MM.1S (cell line): ENCODE measurements around the gene F7.

Experiments used
- DNase-seq: peaks from one replicate; pipeline ENCODE4 v3.0.0-alpha.2; 2015
- H2AFZ ChIP-seq: fragments of 300-600 bp; sonication (generic); 2 replicates; pipeline ENCODE4 v1.6.0; 2016; ENCODE audit warnings: antibody characterized with exemption, low read length
- H3F3A ChIP-seq: fragments of 300-600 bp; sonication (generic); 2 replicates; pipeline ENCODE4 v1.6.1; 2016; ENCODE audit warnings: mild to moderate bottlenecking, antibody characterized with exemption, low read length, moderate library complexity, mixed read lengths; ENCODE audit not compliant: insufficient read depth
- H3K27ac ChIP-seq: fragments of 300-600 bp; sonication (generic); 2 replicates; pipeline ENCODE4 v1.5.1; 2016; ENCODE audit warnings: mild to moderate bottlenecking, low read length
- H3K27me3 ChIP-seq: fragments of 300-600 bp; sonication (generic); replicated peaks from 2 replicates; pipeline ENCODE4 v1.6.0; 2016; ENCODE audit warnings: low read length; ENCODE audit not compliant: insufficient read depth
- H3K36me3 ChIP-seq: fragments of 300-600 bp; sonication (generic); replicated peaks from 2 replicates; pipeline ENCODE4 v1.6.1; 2016; ENCODE audit warnings: mild to moderate bottlenecking, low read length, mixed read lengths; ENCODE audit not compliant: insufficient read depth
- H3K4me1 ChIP-seq: fragments of 300-600 bp; sonication (generic); 2 replicates; pipeline ENCODE4 v1.6.1; 2016; ENCODE audit warnings: low read length, mixed read lengths
- H3K4me2 ChIP-seq: fragments of 300-600 bp; sonication (generic); 2 replicates; pipeline ENCODE4 v1.6.0; 2016; ENCODE audit warnings: low read depth, low read length
- H3K4me3 ChIP-seq: fragments of 300-600 bp; sonication (generic); 2 replicates; pipeline ENCODE4 v1.5.1; 2016; ENCODE audit warnings: low read length, mixed read lengths
- H3K79me2 ChIP-seq: fragments of 300-600 bp; sonication (generic); 2 replicates; pipeline ENCODE4 v1.6.1; 2016; ENCODE audit warnings: mixed run types, low read length, mixed read lengths
- H3K9ac ChIP-seq: fragments of 300-600 bp; sonication (generic); 2 replicates; pipeline ENCODE4 v1.6.1; 2016; ENCODE audit warnings: low read length, mixed read lengths
- H3K9me2 ChIP-seq: fragments of 300-600 bp; sonication (generic); replicated peaks from 2 replicates; pipeline ENCODE4 v1.6.1; 2016; ENCODE audit warnings: mild to moderate bottlenecking, low read length, mixed read lengths; ENCODE audit not compliant: insufficient read depth
- H3K9me3 ChIP-seq: fragments of 300-600 bp; sonication (generic); replicated peaks from 2 replicates; pipeline ENCODE4 v1.6.1; 2016; ENCODE audit warnings: mild to moderate bottlenecking, low read length, mixed read lengths; ENCODE audit not compliant: insufficient read depth
- H4K20me1 ChIP-seq: fragments of 300-600 bp; sonication (generic); 2 replicates; pipeline ENCODE4 v1.6.1; 2016; ENCODE audit warnings: mild to moderate bottlenecking, low read length, moderate library complexity, mixed read lengths; ENCODE audit not compliant: insufficient read depth
- CTCF ChIP-seq: fragments of 300-600 bp; sonication (generic); IDR thresholded peaks from 2 replicates; pipeline ENCODE4 v1.5.1; 2016; ENCODE audit warnings: antibody characterized with exemption, low read length, mixed read lengths
- EZH2 ChIP-seq: fragments of 300-600 bp; sonication (generic); optimal IDR thresholded peaks from 2 replicates; pipeline ENCODE3; 2017; ENCODE audit warnings: low read depth, mild to moderate bottlenecking, antibody characterized with exemption, low read length, mixed read lengths
- EZH2phosphoT487 ChIP-seq: fragments of 300-600 bp; sonication (generic); IDR thresholded peaks from 2 replicates; pipeline ENCODE4 v1.6.1; 2018; ENCODE audit warnings: antibody characterized with exemption, low read length

F7 gene

DNA sequence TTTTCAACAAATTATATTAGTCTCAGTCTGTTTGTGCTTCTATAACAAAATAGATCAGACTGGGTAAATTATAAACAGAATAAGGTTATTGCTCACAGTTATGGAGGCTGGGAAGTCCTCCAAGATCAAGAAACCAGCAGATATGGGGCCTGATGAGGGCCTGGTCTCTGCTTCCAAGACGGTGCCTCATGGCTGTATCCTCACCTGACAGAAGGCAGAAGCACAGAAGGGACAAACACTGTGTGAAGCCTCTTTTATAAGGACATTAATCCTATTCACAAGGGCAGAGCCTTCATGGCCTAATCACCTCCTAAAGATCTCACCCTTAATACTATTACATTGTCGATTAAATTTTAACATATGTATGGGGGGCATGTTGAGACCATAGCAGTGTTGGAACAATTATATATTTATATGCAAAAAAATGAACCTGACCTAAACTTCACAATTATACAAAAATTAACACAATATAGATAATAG, 29.7 kb downstream of the F7 start:
- H3K27me3 ChIP-seq, result peaks cover 86% of the 10 kb centered on the region
- TF ChIP-seq EZH2phosphoT487 (no peak), CTCF (no peak), EZH2 (no peak)
- no peak overlapping the region for H3K4me3 ChIP-seq
- no peaks in the 10 kb centered on the region for H3K4me1 ChIP-seq
- H3K27ac ChIP-seq, result no peak overlapping the region
- no peak for DNase-seq
- no peak overlapping the region for H3K4me2 ChIP-seq
- H3F3A ChIP-seq, result no peaks in the 10 kb centered on the region
- no peaks in the 10 kb centered on the region for H3K9me3 ChIP-seq
- no peaks in the 10 kb centered on the region for H3K36me3 ChIP-seq
- H4K20me1 ChIP-seq, result no peaks in the 10 kb centered on the region
- H3K79me2 ChIP-seq, result no peaks in the 10 kb centered on the region
- H3K9me2 ChIP-seq, result no peaks in the 10 kb centered on the region
- H2AFZ ChIP-seq, result no peak overlapping the region
- H3K9ac ChIP-seq, result no peak overlapping the region

DNA sequence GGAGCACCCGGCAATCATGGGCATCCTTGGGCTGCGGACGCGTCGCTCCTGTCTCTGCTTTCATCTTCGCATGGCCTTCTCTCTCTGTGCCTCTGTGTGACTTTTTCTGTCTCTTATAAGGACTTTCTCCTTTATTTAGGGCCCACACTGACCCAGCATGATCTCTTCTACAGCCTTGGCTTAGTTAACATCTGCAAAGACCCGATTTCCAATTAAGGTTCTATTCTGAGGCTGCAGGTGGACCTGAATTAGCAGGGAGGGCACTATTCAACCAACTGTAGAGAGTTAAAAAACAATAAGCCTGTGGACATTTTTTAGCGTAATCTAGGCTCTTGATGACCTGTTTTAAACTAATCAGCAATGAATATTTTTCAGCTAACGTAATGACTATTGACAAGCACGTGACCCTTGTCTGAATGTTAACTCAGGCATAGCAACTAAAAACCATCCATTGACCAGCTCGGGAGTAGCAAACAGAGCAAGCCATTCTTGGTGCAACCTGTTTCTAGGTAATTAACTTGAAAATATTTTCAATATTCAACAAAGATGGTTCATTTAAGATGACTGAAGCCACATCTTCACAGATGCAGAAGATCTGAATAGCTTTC, 32.2 kb downstream of the F7 start:
- Histone ChIP-seq H3F3A (no peaks in the 10 kb centered on the region), H3K4me3 (no peak overlapping the region)
- no peak for DNase-seq

GRCh38 chr13:113138792-113139551, 33.4 kb downstream of the F7 start:
- Histone ChIP-seq H3K4me3 (no peak overlapping the region), H3K9me3 (no peaks in the 10 kb centered on the region), H3F3A (no peaks in the 10 kb centered on the region), H3K36me3 (no peaks in the 10 kb centered on the region), H3K9ac (no peak overlapping the region), H3K79me2 (no peaks in the 10 kb centered on the region), H3K4me2 (peak overlapping the region; percentile 10; the same call in 1 of the 2 replicates), H3K4me1 (no peaks in the 10 kb centered on the region), H4K20me1 (no peaks in the 10 kb centered on the region), H2AFZ (peak overlapping the region; percentile 30), H3K27me3 (peaks cover 71% of the 10 kb centered on the region), H3K27ac (peak overlapping the region; percentile 14; the same call in 1 of the 2 replicates), H3K9me2 (no peaks in the 10 kb centered on the region)
- DNase-seq, result peak; percentile 45
- TF ChIP-seq EZH2phosphoT487 (no peak), CTCF (no peak), EZH2 (no peak)

More for the DNA sequence above, 32.2 kb downstream of the F7 start:
- Histone ChIP-seq H3K9me3 (no peaks in the 10 kb centered on the region), H3K4me1 (no peaks in the 10 kb centered on the region), H4K20me1 (no peaks in the 10 kb centered on the region), H2AFZ (no peak overlapping the region), H3K27me3 (peaks cover 70% of the 10 kb centered on the region), H3K36me3 (no peaks in the 10 kb centered on the region), H3K4me2 (no peak overlapping the region), H3K79me2 (no peaks in the 10 kb centered on the region), H3K9me2 (no peaks in the 10 kb centered on the region), H3K27ac (no peak overlapping the region), H3K9ac (no peak overlapping the region)
- TF ChIP-seq EZH2phosphoT487, result no peak

DNA sequence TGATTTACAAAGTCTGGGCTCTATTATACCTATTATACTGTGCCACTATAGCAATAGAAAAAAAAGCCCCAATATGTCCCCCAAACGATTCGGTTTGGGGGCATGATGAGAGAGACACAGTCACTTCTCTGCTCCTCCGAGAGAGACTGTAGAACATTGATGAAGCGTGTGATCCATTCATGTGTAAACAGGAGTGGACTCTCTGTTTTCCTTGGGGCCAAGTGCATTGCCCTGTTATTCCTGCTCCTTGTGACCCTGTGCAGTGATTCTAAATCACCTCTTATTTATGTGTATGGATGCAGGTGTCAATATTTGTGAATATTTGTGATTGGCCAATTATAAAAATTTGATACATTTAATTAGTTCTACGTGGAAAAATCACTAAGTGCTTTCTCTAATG, 34.0 kb downstream of the F7 start:
- Histone ChIP-seq H4K20me1 (no peaks in the 10 kb centered on the region), H3K9me2 (no peaks in the 10 kb centered on the region), H3K4me3 (no peak overlapping the region), H3F3A (no peaks in the 10 kb centered on the region), H3K27ac (peak overlapping the region; percentile 14; the same call in 1 of the 2 replicates), H3K36me3 (no peaks in the 10 kb centered on the region), H3K27me3 (peaks cover 71% of the 10 kb centered on the region), H3K9ac (no peak overlapping the region), H3K9me3 (no peaks in the 10 kb centered on the region), H2AFZ (peak overlapping the region; percentile 30; the same call in 1 of the 2 replicates), H3K4me2 (0 out of 2 replicates have a peak overlapping the region, but pooled peaks have one; percentile 5), H3K79me2 (no peaks in the 10 kb centered on the region), H3K4me1 (no peaks in the 10 kb centered on the region)
- TF ChIP-seq EZH2phosphoT487, result no peak
- TF ChIP-seq EZH2, result no peak
- TF ChIP-seq CTCF, result no peak
- DNase-seq, result no peak
